Stimulated activated CD8-positive, alpha-beta memory T cell treated with anti-CD3 and anti-CD28 coated beads, Interleukin-2, amount 100 ng/mL, for 1 hour (primary cell): Measurements from ENCODE around the gene FLCN.
"Not testable (repeated sequence)": the region's sequence is repeated elsewhere in the genome, so short reads cannot be mapped to it uniquely, and the experiment has no call there.

ENCODE experiments used
- DNase-seq, 2 donors: peaks; one replicate each; pipeline ENCODE4 v3.0.0-alpha.2; 2020; ENCODE audit warnings: low read depth in 2 of 2

FLCN gene

DNA sequence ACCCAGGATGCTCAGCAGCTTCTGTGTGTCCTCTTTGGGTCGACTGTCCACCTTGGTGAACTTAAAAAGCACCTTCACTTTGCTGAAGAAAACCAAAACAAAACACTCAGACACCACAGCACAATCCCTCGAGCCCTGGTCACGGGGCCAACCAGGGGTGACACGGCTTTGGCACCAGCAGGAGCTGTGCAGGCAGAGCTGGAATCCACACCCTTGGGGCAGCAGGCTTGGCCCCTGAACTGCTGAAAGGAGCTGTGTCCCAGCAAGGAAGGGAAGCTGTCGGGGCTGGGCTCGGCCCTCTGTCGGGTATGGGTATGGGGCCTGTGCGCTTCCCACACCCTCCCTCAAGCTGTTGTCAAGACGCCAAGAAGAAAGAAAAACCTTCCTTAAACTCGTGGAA is 23.2 kb downstream of the FLCN start:
- DNase-seq, result no peak

DNA sequence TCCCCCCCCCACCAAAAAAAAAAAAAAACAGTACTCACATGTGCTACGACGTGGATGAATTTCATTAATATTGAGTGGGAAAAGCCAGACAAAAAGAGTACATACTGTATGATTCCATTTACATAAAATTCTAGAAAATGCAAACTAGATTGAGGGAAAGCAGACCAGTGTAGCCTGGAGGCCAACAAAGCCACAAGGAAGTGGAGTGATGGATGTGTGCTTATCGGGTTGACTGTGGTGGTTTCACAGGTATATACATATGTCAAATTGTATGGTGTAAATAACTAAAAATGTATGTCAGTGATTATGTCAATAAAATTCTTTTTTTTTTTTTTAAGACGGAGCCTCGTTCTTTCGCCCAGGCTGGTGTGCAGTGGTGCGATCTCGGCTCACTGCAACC is 29.0 kb downstream of the FLCN start:
- DNase-seq, result no peak

DNA sequence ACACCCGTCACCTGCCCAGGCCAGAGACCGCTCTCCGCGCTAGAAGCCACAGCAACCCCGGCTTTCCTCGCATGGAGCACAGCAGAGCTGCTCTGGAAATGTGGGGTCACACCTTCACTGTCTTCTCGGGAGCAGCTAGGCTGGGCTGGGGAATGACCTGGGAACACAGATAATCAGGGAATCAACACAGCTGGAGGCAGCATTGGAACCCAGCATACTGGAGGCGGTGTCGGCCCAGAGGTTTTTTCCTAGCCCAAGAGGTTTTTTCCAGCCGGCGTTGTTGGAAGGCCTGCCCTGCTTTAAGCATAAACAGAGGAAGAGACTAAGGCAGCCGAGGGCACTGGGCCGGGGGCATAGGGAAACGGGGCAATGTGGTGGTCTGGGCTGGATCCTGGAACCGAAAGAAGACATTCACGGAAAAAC is 30.0 kb downstream of the FLCN start:
- DNase-seq, result no peak

DNA sequence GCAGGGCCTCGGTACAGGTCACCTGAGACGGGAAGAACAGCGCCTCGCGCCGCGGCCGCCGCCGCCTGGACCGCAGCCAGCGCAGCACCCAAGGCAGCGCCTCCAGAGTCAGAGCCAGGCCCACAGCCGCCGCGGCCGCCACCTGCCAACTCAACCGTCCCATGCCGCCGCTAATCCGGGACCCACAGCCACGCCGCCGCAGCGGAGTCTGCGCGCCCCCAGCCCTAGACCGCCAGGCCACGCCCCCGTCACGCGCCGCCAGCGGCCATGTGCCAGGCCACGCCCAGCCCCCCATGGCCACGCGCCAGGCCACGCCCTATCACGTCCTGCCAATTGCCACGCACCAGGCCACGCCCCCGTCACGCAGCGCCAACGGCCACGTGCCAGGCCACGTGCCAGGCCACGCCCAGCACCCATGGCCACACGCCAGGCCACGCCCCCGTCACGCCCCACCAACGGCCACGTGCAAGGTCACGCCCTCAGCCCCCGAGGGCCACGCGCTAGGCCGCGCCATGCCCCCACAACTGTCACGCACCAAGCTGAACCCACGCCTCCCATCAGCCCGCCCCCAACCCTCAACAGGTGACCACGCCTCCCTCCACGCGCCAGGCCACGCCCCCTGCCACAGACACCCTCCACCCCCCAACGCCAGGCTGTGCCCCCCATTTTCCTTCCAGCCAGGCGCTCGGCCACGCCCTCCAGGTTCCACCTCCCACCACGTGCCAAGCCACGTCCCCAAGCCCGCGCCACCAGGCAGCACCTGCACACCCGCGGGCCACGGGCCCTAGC is 30.6 kb downstream of the FLCN start, which contains the start of gene PLD6:
TSS of gene PLD6 (minus strand) at position 210 of the 789 bp plus-strand sequence. CDS start at position 163, 47 bp downstream.
- DNase-seq, result peak; percentile 73 to 77

DNA sequence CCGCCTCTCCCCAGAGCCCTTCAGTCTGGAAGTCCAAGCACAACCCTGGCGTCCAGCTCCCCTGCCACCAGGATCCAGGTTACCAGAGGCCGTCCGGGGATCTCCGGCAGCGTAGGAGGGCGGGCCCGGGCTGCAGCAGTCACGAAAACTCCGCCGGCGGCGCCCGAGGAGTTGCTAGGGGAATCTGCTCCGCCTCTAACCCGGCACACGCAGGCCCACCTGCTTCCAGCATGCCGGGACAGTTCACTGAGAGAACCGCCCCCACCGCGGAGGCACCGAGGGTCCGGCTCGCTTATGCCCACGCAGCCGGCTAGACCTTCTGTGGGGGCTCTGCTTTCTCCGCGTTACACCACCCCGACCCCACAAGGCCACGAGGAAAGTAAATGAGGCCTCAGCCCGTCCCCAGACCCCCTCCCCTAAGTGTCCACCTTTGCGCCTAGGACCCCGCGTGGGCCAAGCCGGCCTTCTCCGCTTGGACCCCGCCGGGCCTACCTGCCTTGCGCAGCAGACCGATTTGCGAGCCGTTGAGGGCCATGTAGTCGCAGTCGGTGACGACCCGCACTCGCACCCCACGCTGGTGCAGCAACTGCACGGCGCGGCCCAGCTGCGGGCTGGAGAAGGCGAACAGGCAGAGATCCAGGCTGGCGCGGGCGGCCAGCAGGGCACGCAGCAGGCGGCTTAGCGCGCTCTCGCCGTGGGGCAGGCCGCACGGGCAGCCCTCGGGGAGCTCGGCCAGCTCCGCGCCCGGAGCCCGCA is 31.4 kb downstream of the FLCN start:
- DNase-seq, result peak in 1 of 2 donors; percentile 21

DNA sequence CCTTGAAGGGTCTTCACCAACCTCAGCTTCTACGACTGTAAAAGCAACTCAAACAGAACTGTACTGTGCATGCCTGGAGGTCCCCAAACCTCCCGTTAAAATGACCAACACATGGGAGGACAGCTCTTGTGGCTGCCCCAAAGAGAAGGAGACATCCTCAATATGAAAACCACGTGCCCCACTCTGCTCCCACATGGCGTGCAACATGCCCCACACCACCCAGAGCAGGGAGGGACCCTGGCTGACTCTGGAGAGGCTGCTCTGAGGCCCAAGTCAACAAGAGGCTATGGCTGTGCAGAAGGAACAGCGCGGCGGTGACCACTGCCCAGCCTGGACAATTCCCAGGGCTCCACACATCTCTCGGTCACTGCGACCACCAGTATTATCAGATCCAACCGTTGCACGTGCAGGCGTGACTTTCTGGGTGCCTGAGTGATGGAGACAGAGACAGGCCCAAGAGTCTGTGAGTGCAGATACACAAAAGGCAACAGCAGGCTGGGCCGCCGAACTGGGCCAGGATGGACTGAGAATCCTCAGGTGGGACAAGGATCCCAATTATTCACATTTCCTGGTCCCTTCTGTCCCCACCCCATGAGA is 32.2 kb downstream of the FLCN start:
- no peak for DNase-seq

DNA sequence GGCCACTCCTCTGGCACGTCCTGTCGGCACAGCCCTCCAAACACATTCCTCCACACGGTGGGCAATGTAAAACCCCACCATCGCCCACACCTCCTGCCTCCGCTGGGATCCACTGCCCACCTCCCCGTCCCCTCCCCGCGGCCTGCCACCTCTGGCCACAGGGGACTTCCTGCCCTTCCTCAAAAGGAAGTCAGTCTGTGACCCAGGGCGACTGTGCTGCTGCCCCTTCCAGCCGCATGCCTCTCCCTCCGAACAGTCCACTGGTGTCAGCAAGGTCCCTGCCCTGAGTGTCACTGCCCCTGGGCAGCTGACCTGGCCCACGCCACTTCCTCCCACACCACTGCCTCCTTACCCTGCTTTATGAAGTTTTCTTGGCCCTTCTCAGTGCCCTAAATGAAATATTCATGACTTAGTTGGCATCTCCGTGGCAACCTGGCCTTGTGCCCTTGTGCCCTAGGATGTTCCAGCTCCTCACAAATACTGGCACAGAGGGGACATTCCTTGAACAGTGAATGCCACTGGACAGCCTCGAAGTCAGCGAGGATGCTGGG is 32.9 kb downstream of the FLCN start:
- no peak for DNase-seq

DNA sequence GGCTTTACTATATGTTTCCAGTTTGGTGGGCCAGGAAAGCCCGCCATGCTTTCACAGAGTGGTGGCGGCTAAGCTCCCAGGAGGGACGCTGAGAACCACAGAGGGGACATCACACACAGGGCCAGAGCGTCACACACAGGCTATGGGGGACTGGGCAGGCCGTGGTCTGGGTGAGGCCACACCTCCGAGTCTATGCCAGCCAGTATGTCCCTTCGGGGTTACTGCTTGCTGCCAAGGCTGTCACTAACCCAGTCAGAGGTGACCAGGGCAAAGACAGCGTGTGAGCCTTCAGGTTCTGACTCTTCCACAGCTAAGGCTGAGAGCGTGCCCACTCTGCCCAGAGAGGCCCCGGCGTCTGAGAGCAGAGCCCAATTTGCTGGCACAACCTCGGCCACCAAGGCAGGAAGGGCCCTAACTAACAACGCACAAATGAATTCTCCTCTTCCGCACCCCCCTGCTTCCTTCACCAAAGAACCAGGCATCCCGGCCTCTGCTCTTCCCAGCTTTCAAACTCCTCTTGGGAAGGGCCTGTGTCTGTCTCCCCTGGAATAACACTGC is 33.7 kb downstream of the FLCN start:
- DNase-seq, result no peak

DNA sequence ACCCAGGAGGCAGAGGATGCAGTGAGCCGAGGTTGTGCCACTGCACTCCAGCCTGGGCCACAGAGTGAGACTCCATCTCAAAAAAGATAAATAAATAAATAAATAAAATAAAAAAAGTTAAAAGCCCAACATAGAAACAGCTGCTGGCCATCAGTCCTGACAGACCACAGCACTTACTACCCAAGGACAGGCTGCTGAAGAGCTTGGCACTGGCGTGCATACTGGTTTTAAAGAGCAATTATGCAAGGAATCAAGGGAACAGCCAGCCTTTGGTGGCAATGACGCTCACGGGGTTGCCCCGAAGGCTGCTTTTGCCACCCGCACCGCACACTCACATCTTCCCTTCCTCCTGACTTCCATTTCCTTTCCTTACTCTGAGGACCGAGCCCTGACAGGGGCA is 35.1 kb downstream of the FLCN start:
- DNase-seq, result no peak

DNA sequence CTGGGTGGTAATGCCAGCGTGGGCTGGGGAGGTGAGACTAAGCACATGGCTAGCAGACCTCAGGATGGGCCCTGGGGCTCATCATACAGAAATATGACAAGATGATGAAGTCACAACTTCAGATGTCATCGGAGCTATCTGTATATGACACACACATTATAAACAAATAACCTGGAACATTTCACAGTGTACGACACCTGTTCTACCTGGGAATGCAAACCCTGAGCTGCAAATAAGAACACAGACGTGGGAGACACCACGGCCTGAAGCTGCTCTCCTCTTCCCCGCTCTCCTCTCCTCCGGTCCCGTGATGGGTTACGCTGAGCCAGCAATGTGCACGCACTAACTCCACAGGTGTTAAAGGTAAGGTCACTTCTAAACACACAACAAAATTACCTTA is 35.7 kb downstream of the FLCN start:
- no peak for DNase-seq

DNA sequence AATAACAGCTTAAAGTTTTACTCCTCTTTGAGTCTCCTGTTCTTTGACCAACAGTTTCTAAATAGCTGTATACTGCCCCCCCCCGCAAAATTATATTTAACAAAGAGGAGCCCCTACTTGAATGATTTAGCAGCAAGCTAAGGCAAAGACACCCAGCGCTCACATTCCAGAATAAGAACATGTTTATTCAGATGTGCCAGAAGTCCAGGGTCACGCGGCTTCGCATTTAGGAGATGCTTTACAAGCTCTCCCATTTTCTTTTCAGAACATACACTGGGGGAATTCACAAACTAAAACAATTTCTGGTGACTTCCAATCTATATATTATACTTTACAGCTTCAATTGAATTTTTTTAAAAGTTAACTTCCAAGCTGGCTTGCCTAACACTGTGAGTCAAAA is 36.1 kb downstream of the FLCN start:
- DNase-seq, result no peak

DNA sequence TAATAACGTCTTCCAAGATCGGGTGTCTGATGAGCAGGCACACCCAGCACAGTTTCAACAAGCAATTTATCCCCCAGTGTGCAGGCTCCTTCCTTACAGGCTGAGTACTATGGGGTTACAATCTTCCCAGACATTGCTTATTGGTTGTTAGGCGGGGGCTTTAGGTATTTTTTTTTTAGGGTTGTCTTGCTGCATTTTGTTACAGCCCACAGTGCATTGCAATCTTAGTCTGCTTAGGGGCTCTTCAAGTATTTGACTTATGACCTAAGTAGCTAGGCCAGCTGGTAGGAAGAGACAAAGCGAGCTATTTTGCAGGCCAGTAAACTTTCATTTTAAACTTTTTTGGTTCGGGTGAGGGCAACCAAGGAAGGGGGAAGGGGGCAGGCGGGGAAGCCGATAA is 36.7 kb downstream of the FLCN start:
- no peak for DNase-seq

DNA sequence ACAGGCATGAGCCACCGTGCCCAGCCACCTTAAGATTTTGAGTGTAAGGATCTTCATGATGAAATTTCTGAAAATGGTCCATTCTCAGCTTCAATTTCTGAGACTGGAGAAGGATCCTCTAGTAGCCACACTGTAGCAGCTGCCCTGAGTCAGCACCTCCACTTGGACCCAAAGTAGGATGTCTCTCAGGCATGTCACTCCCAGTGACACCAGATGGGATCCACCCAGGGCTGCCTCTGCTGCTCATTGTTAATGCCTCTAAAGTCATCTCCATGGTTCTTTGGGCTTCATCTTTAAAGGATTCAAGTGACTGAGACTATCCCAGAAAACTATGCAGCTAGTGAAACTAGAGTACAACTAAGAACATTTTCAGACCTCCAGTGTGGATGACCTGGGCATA is 38.7 kb downstream of the FLCN start:
- no peak for DNase-seq

DNA sequence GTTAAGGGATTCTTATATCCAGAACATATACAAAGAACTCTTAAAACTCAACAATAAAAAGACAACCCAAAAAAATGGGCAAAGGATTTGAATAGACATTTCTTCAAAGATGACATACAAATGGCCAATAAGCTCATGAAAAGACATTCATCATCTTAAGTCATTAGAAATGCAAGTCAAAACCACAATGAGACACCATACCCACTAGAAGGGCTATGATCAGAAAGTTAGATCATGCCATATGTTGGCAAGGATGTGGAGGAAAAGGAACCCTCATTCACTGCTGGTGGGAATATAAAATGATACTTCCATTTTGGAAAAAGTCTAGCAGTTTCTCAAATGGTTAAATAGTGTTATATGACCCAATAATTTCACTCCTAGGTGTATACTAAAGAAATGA is 40.2 kb downstream of the FLCN start:
- DNase-seq, result no peak

DNA sequence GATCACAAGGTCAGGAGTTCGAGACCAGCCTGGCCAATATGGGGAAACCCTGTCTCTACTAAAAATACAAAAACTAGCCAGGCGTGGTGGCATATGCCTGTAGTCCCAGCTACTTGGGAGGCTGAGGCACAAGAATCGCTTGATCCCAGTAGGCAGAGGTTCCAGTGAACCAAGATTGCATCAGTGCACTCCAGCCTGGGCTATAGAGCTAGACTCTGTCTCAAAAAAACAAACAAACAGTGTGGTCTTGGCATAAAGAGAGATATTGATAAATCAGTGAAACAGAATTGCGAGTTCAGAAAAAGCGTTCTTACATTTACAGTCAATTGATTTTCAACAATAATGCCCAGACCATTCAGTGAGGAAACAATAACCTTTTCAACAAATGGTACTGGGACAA is 41.5 kb downstream of the FLCN start:
- not testable (repeated sequence) for DNase-seq

DNA sequence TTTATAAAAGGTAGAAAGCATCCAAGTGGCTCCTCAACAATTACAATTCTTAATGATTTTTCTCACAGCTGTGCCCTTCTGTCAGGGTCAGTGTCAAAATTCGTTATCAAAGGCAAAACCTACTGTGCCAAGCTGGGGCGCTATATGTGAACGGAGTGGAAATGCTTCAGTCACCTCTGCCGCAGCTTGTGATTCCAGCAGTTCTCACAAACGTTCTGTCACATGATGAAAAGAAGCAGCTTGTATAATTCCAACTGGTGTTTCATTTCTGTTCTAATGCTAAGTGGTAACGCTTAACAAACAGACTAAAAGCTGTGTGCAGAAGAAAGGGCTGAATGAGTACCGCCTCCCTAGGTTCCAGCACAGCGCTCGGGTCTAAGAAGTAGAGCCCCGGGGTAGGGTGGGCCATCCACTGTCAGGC is 45.0 kb downstream of the FLCN start:
- no peak for DNase-seq

DNA sequence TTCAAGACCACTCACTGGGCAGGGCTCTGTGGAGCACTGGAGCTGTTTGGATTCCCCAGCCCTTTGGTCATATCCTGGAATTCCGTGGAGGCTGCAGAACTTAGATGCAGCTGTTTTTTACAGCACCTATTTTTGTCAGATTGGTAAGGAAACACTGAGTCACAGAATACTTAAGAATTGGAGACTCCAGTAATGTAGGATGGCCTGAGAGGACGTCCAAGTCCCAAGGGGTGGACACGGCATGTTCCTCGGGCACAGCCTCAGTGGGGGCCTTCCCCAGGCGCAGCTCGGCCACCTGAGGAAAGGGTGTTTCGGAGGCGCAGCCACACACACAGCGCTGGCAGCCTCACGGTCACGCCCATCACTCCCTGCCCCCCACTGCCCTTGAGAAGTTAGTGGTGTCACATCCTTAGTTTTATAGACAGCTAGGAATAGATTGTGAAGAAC is 45.6 kb downstream of the FLCN start:
- no peak for DNase-seq

DNA sequence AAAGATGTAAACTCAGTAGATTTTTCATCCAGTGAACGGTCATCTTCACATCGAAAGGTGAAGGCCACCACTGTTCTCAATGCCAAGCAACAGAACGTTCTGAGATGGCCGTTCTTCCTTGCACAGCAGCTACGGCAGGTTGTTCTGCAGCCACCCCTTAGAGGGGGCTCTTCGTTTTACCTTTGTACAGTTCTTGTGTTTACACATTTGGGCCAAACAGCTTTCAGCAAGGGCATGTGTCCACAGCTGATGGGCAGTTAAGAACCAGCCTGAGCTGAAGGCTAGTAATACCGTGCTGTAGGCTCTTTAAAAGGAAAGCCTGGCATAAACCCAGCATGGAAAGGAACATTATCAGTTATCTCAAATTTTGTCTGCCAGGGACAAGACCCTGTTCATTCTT is 46.8 kb downstream of the FLCN start:
- DNase-seq, result no peak

DNA sequence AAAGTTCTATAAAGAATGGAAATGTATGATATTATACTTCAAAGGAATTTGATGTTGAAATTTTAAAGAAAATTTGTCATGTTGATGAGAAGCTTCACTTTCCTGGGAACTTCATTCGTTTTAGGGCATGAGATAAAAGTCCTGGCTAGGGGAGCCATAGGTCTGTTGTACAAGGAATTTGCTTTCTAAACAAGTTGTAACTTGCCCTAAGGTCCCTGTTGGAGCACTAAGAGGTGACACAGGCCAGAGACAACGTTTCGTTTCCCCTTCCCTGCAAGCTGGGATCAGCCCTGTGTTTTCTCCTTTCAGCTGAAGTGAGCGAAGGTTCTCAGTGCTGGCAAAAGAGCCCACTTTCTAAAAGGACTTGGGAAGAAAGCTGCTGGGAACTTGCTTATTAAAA is 47.4 kb downstream of the FLCN start:
- no peak for DNase-seq

DNA sequence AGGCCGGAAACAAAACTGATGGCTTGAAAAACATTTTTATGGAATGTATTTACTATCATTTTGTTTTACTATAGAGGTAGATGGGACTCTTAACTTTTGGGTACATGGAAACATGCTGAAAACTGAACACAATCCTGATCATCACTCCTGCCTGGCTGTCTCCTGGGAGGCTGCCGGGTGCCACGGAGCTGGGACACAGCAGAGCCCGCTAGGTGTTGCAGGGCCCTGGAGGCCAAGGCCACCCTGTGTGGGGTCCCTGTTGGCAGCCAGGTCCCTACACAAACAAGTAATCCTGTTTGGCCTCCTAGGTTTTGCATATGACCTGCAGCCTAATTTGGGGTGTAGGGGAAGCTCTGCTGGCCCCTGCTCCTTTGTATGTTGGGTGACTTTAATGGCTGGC is 48.4 kb downstream of the FLCN start:
- DNase-seq, result no peak

DNA sequence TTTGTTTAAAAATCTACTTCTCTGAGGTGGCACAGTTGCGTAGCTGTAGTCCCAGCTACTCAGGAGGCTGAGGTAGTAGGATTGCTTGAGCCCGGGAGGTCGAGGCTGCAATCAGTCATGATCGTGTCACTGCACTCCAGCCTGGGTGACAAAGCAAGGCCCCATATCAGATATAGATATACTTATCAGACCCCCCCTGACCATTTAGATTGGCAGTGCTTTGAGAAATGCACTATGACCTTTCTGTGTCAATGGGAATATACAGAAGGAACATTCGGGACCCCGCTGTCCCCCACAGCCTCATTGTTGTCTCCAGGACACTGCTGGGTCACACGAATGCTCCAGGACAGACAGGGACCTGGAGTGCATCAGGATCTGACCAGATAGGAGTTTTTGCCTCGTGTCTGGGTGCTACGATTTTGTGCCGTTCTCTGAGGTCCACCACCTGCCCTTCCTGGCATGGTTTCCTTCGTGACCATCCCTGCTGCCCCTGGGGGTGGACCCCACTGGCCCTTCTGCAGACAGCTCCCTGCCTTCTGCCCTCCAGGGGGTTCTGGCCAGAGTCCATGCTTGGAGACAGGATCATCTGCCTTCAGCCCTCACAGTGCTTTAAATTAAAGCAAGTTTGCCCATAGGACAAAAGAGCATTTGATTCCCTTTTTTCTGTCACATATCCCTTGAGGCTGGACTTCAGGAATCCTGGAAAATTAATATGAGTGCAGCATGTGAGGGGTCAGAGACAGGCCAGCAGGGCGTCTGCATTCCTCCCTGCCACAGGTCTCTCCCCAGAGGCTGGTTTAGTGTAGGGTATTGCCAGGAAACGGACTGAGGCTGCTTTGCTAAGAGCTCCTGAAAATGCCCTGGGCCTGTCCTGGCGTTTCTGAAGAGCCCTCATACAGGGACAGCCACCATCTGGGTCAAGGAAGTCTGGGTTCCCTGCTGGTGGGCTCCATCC is 50.1 kb downstream of the FLCN start:
- no peak for DNase-seq
